Osteocyte (in vitro differentiated cells): ENCODE data around the gene PTPN11. TPM values are rescaled to one million over a fixed set of nuclear protein-coding genes. Genes with fewer than 3 reads are reported as not detected.

Source experiments
- DNase-seq: peaks from one replicate; pipeline ENCODE4 v3.0.0; 2021; ENCODE audit warnings: mixed read lengths; ENCODE audit not compliant: unreplicated experiment; ENCODE audit errors: extremely low spot score
- H3K27ac Mint-ChIP-seq: one replicate; pipeline ENCODE4 v1.8.0; 2021; ENCODE audit warnings: mild to moderate bottlenecking, mixed read lengths; ENCODE audit not compliant: unreplicated experiment
- H3K27me3 Mint-ChIP-seq: one replicate; pipeline ENCODE4 v1.8.0; 2021; ENCODE audit warnings: mixed read lengths; ENCODE audit not compliant: unreplicated experiment
- H3K36me3 Mint-ChIP-seq: one replicate; pipeline ENCODE4 v1.8.0; 2021; ENCODE audit warnings: mixed read lengths; ENCODE audit not compliant: unreplicated experiment
- H3K4me1 Mint-ChIP-seq: one replicate; pipeline ENCODE4 v1.8.0; 2021; ENCODE audit warnings: mixed read lengths; ENCODE audit not compliant: unreplicated experiment
- H3K4me3 Mint-ChIP-seq: one replicate; pipeline ENCODE4 v1.8.0; 2021; ENCODE audit warnings: mild to moderate bottlenecking, moderate library complexity, mixed read lengths; ENCODE audit not compliant: unreplicated experiment
- H3K9me3 Mint-ChIP-seq: one replicate; pipeline ENCODE4 v1.8.0; 2021; ENCODE audit warnings: mixed read lengths; ENCODE audit not compliant: unreplicated experiment
- total RNA-seq: library from RNA; stranded (reverse); gene quantifications from 2 replicates; pipeline ENCODE4 v1.2.1, GENCODE V29; 2021
- TF ChIP-seq, protein P1 (sequence below): fragments of 200-600 bp; sonication (generic); IDR thresholded peaks from 2 replicates; pipeline ENCODE4 v1.5.0; 2021; ENCODE audit warnings: antibody characterized with exemption, mild to moderate bottlenecking, moderate library complexity

The PTPN11 gene
- total RNA-seq, 1 donor from 2014 or later: 102 TPM

DNA sequence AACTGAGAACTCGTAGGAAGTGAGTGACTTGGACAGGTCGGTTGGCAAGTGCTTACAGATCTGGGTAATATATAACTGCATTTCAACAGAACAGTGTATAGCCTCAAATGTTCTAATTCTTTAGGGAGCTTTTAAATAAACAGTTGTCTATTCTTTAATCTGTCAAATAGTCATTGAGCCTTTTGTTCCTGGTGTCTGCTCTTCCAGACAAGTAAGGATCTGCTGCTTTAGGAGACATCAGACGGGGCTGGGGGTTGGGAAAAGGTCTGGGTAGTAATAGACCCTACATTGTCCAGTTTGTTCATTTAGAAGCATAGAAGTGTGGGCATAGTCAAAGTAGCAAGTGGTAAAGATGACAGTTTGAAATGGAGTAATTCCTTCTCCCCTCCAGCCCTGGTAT lies 2.0 kb downstream of the PTPN11 start:
- H3K27ac Mint-ChIP-seq: peak overlapping the region; percentile 97
- TF ChIP-seq, protein P1, sequence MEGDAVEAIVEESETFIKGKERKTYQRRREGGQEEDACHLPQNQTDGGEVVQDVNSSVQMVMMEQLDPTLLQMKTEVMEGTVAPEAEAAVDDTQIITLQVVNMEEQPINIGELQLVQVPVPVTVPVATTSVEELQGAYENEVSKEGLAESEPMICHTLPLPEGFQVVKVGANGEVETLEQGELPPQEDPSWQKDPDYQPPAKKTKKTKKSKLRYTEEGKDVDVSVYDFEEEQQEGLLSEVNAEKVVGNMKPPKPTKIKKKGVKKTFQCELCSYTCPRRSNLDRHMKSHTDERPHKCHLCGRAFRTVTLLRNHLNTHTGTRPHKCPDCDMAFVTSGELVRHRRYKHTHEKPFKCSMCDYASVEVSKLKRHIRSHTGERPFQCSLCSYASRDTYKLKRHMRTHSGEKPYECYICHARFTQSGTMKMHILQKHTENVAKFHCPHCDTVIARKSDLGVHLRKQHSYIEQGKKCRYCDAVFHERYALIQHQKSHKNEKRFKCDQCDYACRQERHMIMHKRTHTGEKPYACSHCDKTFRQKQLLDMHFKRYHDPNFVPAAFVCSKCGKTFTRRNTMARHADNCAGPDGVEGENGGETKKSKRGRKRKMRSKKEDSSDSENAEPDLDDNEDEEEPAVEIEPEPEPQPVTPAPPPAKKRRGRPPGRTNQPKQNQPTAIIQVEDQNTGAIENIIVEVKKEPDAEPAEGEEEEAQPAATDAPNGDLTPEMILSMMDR: no peak
- H3K27me3 Mint-ChIP-seq: no peaks in the 10 kb centered on the region
- no peaks in the 10 kb centered on the region for H3K9me3 Mint-ChIP-seq
- H3K4me1 Mint-ChIP-seq: peaks cover 35% of the 10 kb centered on the region
- H3K4me3 Mint-ChIP-seq: peak overlapping the region; percentile 89
- no peaks in the 10 kb centered on the region for H3K36me3 Mint-ChIP-seq
- no peak for DNase-seq

DNA sequence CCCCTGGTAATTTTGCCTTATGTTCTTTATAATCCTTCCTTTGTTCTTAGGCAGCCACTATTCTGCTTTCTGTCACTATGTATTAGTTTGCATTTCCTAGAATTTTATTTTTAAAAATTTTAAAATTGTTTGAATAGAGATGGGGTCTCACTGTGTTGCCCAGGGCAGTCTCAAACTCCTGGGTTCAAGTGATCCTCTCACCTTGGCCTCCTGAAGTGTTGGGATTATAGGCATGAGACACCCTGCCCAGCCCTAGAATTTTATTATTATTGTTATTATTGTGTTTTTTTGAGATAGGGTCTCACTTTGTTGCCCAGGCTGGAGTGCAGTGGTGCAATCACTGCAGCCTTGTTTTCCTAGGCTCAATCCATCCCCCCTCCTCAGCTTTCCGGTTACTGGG lies 2.6 kb downstream of the PTPN11 start:
- Mint-ChIP-seq H3K4me3 (no peak overlapping the region), H3K27ac (no peak overlapping the region), H3K36me3 (no peaks in the 10 kb centered on the region), H3K27me3 (no peaks in the 10 kb centered on the region), H3K9me3 (no peaks in the 10 kb centered on the region), H3K4me1 (peaks cover 35% of the 10 kb centered on the region)
- no peak for DNase-seq
- TF ChIP-seq, protein P1: no peak

DNA sequence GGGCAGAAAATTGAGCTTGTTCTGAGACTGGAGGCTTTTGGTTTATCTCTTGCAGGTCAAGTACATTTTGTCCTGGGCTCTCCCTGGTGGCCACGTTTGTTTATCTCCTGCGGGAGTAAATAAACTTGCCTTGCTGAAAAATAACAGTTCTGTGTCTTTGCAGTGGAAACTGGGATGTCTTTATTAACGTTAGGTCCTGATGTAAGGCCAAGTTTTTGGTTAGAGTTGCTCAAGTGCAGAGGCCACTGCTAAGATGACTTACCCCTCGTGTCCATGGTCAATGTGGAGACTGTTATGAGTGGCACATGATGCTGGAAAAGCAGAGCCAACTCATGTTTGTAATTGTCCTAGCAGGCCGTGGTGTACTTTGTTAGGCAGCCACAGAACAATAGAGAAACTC lies 3.8 kb downstream of the PTPN11 start:
- peak overlapping the region; percentile 31 for H3K27ac Mint-ChIP-seq
- TF ChIP-seq, protein P1: no peak
- H3K4me3 Mint-ChIP-seq: no peak overlapping the region
- no peak for DNase-seq
- no peaks in the 10 kb centered on the region for H3K9me3 Mint-ChIP-seq
- H3K27me3 Mint-ChIP-seq: no peaks in the 10 kb centered on the region
- peaks cover 33% of the 10 kb centered on the region for H3K4me1 Mint-ChIP-seq
- H3K36me3 Mint-ChIP-seq: no peaks in the 10 kb centered on the region

DNA sequence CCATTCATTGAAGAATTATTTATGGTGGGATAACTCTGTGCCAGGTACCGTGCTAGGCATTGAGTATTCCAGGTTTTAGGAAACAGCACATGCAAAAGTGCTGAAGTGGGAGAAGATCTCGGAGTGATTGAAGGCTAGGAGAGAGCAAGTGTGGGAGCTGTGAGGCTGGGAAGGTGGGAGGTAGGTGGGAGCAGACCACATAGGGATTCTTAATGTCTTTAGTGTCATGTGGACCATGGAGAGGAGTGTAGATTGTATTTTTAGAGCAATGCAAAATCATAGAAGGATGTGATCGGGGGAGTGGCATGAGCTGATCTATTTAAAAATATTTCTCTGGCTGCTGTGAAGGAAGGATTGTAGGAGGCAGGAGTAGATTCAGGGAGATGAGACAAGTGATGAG lies 5.4 kb downstream of the PTPN11 start:
- Mint-ChIP-seq H3K27ac (no peak overlapping the region), H3K27me3 (no peaks in the 10 kb centered on the region), H3K36me3 (no peaks in the 10 kb centered on the region), H3K4me3 (no peak overlapping the region), H3K9me3 (no peaks in the 10 kb centered on the region), H3K4me1 (peaks cover 30% of the 10 kb centered on the region)
- DNase-seq: no peak
- TF ChIP-seq, protein P1: no peak

DNA sequence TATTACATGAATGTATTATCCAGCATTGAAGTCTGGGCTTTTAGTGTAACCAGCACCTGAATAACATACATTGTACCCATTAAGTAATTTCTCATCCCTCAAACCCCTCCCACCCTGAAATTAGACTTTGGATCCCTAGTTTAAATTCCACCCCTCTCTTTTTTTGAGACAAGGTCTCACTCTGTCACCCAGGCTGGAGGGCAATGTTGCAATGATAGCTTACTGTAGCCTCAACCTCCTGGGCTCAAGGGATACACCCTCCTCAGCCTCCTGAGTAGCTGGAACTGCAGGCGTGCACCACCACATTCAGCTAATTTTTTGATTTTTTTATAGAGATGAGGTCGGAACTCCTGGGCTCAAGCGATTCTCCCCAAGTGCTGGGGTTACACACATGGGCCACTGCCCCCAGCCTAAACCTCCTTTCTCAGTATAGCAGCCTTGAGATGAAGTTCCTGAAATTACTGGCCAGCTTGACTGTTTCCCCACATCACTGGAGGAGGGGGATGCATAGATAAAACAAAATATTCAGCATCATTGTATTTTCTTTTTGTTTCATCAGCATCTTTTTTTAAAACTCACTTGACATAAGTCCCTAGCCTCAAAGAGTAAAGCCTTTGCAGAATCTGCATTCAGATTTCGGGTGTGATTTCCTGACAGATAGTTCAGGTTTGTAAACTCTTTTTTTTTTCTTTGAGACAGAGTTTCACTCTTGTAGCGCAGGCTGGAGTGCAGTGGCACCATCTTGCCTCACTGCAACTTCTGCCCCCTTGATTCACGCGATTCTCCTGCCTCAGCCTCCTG lies 7.0 kb downstream of the PTPN11 start:
- TF ChIP-seq, protein P1: no peak

More for the DNA sequence above, 7.0 kb downstream of the PTPN11 start:
- no peak for DNase-seq
- no peaks in the 10 kb centered on the region for H3K36me3 Mint-ChIP-seq
- H3K4me1 Mint-ChIP-seq: peaks cover 15% of the 10 kb centered on the region
- no peaks in the 10 kb centered on the region for H3K27me3 Mint-ChIP-seq
- H3K27ac Mint-ChIP-seq: no peak overlapping the region
- H3K4me3 Mint-ChIP-seq: no peak overlapping the region
- H3K9me3 Mint-ChIP-seq: no peaks in the 10 kb centered on the region
